Endothelial cell of umbilical vein (primary cell): Measurements from ENCODE around the gene MBIP.

Source experiments
- FOS ChIP-seq: IDR thresholded peaks from 2 replicates; pipeline ENCODE4 v1.6.1; 2011; ENCODE audit warnings: mild to moderate bottlenecking, low read length, moderate library complexity, borderline replicate concordance; ENCODE audit not compliant: insufficient read depth
- GATA2 ChIP-seq: IDR thresholded peaks from 2 replicates; pipeline ENCODE4 v1.7.0; 2011; ENCODE audit warnings: low read depth, mild to moderate bottlenecking, moderate library complexity, mixed read lengths, low read length; ENCODE audit not compliant: insufficient read length, insufficient read depth
- POLR2A ChIP-seq: IDR thresholded peaks from 2 replicates; pipeline ENCODE4 v1.6.1; 2012; ENCODE audit warnings: low read depth, mild to moderate bottlenecking, control low read depth, low read length
- POLR2AphosphoS5 ChIP-seq: IDR thresholded peaks from 2 replicates; pipeline ENCODE4 v1.6.1; 2012; ENCODE audit warnings: low read depth, mild to moderate bottlenecking, control low read depth, low read length, moderate library complexity; ENCODE audit not compliant: insufficient read depth
- TF ChIP-seq, protein P1 (sequence below), 2 donors: IDR thresholded peaks; 1 replicate in 1 of 2; 2 replicates in 1 of 2; pipeline ENCODE4 v1.5.1; 2011; ENCODE audit warnings: low read length in 2 of 2, mild to moderate bottlenecking in 2 of 2, moderate library complexity in 2 of 2, control low read depth in 1 of 2, inconsistent platforms in 1 of 2, low read depth in 1 of 2; ENCODE audit not compliant: insufficient read depth in 1 of 2; ENCODE audit errors: extremely low read depth in 1 of 2

DNA sequence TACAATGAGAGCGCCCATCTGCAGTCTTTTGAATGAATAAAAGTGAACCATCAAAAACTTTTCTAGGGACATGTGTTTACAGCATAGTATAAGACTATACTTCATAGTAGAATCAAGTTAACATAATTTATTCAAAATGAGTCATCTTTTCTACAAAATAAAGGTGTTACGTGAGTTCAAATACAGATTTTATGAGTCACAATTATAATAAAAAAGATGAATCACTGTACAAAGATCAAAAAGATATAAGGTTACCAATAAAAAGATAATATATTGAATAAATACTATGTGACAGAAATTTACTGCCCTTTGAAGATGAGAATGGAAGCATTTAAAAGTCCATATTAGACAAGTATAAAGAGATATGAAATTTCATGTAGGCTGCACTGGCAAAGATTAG lies 2.8 kb downstream of the MBIP start:
- TF ChIP-seq, protein P1, sequence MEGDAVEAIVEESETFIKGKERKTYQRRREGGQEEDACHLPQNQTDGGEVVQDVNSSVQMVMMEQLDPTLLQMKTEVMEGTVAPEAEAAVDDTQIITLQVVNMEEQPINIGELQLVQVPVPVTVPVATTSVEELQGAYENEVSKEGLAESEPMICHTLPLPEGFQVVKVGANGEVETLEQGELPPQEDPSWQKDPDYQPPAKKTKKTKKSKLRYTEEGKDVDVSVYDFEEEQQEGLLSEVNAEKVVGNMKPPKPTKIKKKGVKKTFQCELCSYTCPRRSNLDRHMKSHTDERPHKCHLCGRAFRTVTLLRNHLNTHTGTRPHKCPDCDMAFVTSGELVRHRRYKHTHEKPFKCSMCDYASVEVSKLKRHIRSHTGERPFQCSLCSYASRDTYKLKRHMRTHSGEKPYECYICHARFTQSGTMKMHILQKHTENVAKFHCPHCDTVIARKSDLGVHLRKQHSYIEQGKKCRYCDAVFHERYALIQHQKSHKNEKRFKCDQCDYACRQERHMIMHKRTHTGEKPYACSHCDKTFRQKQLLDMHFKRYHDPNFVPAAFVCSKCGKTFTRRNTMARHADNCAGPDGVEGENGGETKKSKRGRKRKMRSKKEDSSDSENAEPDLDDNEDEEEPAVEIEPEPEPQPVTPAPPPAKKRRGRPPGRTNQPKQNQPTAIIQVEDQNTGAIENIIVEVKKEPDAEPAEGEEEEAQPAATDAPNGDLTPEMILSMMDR (IDR thresholded peaks at IDR 0.05; ENCODE audit: extremely low read depth in 1 of 2, insufficient read depth in 1 of 2, low read depth in 1 of 2, low read length in 2 of 2), result no peak
- no peak for TF ChIP-seq POLR2AphosphoS5
- no peak for TF ChIP-seq POLR2A
- peak; percentile 43 for TF ChIP-seq GATA2
- TF ChIP-seq FOS, result peak; percentile 88
